Measurements from ENCODE around the gene MPV17L2.
"Not testable (repeated sequence)": the region's sequence is repeated elsewhere in the genome, so short reads cannot be mapped to it uniquely, and the experiment has no call there.

Gene MPV17L2

DNA sequence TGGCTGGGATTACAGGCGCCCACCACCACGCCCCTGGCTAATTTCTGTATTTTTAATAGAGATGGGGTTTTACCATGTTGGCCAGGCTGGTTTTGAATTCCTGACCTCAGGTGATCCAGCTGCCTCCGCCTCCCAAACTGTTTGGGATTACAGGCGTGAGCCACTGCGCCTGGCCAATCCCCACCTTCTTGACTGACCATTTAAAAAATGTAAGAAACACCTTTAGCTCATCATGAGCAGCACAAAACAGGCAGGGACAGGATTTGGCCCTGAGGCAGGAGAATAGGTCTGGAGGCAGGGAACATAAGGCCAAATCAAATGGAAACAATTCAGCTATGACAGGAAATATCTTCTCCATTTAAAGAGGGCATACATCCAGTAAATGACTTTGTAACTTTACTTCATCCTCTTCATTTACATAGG lies 1.4 kb upstream of the MPV17L2 start:
- DNase-seq (ENCODE audit: low read depth in 2 of 2): no peak

DNA sequence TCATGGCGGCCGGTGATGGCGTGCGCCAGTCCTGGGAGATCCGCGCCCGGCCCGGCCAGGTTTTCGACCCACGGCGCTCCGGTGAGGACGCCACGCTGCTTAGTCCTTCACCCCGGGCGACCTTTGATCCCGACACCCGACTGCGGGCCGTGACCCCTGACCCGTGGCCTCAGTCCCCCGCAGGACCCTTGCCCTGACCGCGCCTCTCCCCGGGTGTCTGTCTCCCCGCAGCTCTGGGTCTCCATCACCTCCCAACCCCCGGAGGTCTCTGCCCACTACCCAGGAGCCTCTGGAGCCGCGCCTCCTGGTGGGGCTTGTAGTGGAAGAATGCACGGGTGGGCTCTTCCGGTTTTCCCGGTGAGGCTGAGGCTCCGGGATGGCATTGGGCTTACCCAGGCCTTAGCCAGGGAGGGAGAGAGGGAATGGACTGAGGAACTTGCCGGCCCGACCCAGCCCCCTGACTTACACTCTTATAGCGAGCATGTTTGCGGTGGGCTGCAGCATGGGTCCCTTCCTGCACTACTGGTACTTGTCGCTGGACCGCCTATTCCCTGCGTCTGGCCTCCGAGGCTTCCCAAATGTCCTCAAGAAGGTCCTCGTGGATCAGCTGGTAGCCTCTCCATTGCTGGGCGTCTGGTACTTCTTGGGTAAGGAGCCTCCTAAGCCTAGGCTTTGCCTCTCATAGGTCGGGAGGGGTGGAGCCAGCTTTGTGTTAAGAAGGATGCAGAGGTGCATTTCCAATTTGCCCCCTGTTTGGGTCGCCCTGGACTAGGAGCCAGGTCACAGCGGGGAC lies 566 bp downstream of the MPV17L2 start:
- DNase-seq (ENCODE audit: low read depth in 2 of 2): no peak

GRCh38 chr19:18194181-18194530 lies 1.1 kb downstream of the MPV17L2 start:
- DNase-seq (ENCODE audit: low read depth in 2 of 2): no peak

- DNase-seq (ENCODE audit: low read depth in 2 of 2): no peak
These were observed 1.7 kb downstream of the MPV17L2 start for GRCh38 chr19:18194554-18195238.

DNA sequence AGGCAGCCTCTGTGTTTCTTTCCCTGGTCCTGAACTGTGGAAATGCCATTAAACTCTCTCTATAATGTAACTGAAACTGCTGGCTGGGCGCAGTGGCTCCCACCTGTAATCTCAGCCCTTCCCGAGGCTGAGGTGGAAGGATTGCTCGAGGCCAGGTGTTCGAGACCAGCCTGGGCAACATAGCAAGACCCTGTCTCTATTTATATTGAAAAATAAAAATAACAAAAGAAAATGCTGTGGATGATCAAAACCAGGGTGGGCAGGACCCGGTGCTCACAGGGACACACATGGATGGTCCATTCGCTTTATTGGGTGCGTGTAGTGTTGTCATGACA lies 3.5 kb downstream of the MPV17L2 start:
- DNase-seq (ENCODE audit: low read depth in 2 of 2): no peak

DNA sequence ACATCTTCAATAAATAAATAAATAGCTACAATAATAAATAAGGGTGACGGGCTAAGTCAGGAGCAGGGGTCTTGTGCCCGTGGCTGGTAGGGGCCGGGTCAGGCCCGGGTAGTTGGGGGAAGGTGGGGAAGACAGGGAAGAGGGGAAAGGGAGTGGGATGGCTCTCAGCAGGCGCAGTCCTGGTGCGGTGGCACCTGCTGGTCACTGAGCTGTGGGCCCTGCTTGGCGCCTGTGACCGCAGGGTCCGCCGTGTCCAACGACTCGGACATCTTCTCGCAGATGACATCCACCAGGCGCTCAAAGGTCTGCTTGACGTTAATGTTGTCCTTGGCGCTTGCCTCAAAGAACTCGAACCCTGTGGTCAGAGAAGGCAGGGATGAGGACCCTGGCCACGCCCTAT lies 4.3 kb downstream of the MPV17L2 start:
- DNase-seq (ENCODE audit: low read depth in 2 of 2): no peak

DNA sequence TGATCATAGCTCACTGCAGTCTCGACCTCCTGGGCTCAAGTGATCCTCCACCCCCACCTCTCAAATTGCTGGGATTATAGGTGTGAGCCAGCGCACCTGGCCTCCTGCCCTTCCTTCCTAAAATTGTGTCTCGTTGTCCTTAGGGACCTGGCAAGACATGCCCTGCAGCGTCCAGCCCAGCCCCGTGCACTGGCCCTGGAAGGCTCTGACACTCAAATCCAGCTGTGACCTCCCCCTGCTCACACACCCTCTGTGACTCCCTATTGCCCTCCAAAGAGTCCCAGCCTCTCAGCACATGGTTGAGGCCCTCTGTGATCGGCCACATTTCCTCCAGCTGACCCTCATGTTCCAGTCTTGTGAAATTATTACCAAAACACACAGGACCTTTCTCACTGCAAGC lies 4.9 kb downstream of the MPV17L2 start:
- no peak for DNase-seq (ENCODE audit: low read depth in 2 of 2)

DNA sequence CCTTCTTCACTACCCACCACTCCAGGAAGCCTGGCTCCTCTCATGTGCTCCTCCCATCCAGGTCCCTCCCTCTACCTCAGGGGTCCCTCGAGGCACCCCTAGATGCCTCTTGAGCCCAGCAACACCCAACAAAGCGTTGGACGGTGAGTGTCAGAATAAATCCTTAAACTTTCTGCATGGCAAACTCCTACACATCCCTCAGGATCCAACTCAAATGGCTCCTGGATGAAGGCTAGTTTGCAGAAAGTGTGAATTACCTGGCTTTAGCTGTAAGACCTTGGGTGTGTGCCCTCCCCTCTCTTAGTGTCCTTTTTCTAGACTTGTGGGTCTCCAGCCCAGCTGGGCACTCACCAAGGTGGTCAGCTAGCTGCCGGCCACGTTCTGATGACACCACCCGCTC lies 5.4 kb downstream of the MPV17L2 start:
- DNase-seq (ENCODE audit: low read depth in 2 of 2): no peak

- DNase-seq (ENCODE audit: low read depth in 2 of 2): no peak
These were observed 9.4 kb downstream of the MPV17L2 start for GRCh38 chr19:18202397-18202777.

GRCh38 chr19:18202778-18203407 lies 9.9 kb downstream of the MPV17L2 start:
- DNase-seq (ENCODE audit: low read depth in 2 of 2): no peak

GRCh38 chr19:18203408-18203862 lies 10.4 kb downstream of the MPV17L2 start:
- DNase-seq (ENCODE audit: low read depth in 2 of 2): no peak

DNA sequence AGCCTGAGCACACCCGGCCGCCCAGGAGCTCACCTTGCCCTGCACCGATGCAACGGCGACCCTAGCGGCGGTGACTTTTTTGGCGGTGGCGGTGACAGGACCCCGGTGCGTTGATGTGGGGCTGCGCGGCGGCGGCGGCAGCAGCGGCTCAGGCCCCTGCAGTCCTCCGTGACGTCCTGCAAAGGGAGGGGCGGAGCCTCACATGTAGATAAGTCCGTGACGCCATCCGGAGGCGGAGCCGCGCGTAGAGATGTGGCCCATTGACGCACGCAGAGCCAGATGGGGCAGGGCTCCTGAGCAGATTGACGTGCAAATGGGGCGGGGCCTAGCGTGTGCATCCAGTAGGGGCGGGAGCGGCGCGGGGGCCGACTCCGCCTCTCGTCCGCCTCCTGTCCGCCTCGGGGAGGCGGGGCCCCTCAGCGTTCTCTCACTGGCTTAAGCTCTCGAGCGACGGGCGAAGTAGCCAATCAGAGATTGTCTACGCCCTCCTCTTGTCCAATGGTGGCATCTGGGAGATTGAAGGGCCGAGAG lies 10.9 kb downstream of the MPV17L2 start, which contains the start of gene RAB3A:
RAB3A (minus strand) TSS at position 180 of the 531 bp plus-strand sequence. CDS start 1,302 bp downstream, outside the sequence.
- DNase-seq (ENCODE audit: low read depth in 2 of 2): peak; percentile 100

DNA sequence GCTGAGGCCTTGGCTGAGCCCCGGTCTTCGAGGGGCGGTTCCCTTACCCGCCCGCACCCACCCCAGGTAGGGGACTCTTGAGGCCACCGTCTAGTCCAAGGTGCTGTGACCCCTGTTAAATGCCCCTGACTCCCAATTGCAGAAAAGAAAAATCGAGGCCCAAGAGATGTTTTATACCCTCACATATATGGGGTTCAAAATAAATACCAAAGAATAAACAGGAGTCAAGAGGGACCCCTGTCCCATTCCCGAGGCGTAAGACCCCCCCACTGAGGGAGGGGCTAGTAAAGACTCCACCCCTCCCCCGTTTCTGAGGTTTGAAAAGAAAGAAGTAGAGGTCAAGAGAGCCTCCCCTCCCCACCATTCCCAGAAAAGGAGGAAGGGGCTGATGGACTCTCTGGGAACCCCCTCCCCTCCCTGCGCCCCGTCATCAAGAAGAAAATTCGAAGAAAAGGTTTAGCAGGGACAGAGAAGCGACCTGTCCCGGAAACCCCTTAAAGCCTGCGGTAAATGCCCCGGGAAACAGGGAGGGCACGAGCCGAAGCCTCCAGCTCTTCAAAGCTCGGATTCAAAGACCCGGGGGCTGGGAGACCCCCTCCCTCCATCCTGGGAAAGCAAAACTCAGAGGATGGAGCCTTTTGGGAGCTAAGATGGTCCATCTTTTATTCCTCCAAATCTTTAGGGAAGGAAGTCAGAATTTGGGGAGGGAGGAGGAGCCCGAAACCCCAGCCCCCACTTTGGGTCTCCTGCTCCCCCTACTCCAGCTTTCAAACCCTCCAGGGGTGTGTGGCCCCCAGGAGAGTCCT lies 11.6 kb downstream of the MPV17L2 start:
- DNase-seq (ENCODE audit: low read depth in 2 of 2): no peak

GRCh38 chr19:18205200-18205892 lies 12.3 kb downstream of the MPV17L2 start:
- DNase-seq (ENCODE audit: low read depth in 2 of 2): no peak

- DNase-seq (ENCODE audit: low read depth in 2 of 2): no peak
These were observed 13.0 kb downstream of the MPV17L2 start for GRCh38 chr19:18206018-18206417.

DNA sequence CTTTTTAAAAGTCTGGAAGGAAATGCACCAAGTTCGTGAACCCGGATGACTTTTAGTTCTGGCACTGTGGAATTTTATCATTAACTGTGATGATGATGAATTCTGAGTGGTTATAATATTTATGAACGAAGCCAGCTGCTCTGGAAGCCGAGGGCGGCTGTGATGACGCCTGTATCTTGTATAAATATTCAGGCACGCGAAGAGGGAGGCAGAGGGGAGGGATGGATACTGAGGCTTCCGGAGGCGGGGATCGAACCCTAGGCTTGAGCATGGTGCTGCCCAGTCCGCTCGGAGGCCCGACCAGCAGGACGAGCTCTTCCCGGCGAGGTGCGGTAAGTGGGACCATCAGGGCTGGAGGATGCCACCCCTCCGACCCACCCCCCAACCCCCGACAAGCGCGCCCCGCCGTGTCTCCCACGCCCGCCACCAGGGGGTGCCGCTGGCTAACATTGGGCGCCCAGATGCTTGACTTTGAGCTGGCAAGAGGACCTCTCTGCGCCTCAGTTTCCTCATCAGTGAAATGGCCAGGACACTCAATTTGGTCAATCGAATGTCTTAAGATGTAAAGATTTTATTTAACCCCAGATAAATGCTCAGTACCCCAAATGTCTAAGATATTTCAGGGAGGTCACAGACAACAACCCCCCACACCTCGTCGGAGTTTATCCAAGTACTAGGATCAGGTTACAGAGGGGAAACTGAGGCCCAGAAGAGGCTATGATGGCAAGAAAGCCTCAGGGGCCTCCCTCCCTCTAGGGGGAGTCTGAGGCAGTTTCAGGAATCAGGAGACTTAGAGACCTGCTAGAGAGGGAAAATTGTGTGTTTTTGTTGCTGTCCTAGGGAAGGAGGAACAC lies 15.3 kb downstream of the MPV17L2 start:
- DNase-seq (ENCODE audit: low read depth in 2 of 2): peak in 1 of 2 donors; percentile 56

GRCh38 chr19:18209912-18210311 lies 16.9 kb downstream of the MPV17L2 start:
- DNase-seq (ENCODE audit: low read depth in 2 of 2): not testable (repeated sequence)

DNA sequence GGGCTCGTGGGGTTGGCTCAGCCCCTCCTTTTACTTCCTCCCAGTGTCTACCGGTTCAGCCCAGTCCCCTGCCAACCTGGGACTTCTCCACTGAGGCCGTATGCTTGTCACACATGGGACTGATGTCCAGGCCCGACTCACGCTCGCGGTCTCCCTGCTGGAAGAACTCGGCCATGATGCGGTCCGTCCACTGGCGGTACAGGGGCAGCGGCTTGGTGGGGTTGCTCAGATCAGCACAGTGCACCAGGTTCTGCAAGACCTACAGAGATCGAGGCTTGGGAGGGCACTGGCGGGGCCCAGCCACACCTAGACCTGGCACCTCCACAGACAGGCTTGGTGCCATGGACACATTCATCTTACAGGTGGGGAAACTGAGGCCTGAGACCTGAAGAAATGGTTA lies 18.7 kb downstream of the MPV17L2 start:
- DNase-seq (ENCODE audit: low read depth in 2 of 2): no peak

- DNase-seq (ENCODE audit: low read depth in 2 of 2): no peak
These were observed 21.9 kb downstream of the MPV17L2 start for GRCh38 chr19:18214779-18215433.

DNA sequence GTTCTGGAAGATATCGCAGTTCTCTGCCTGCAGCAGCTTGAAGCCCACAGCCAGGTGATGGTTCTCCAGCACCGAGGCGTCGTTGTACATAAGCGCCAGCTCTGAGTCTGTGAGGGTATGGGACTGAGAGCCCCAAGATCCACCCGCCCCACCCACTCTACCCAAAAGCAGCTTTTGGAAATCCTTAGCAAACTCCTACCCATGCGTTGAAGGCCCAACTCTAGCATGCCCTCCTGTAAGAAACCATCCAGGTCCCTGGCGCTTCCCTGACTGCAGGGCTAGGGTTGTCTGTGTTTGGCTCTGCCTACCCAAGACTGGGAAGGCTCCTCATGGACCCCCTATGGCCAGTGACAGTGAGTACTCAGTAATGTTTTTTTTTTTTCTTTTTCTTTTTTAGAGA lies 23.8 kb downstream of the MPV17L2 start:
- no peak for DNase-seq (ENCODE audit: low read depth in 2 of 2)

All from stimulated activated CD4-positive, alpha-beta T cell treated with anti-CD3 and anti-CD28 coated beads, Interleukin-15, amount 100 ng/mL, for 48 hours (primary cell).